B cell (primary cell): ENCODE measurements around the gene TMEM98. TPM values are rescaled to one million over a fixed set of nuclear protein-coding genes. Genes with fewer than 3 reads are reported as not detected.
"Not testable (repeated sequence)": the region's sequence is repeated elsewhere in the genome, so short reads cannot be mapped to it uniquely, and the experiment has no call there.

ENCODE experiments used
- ATAC-seq: fragments of 200-7000 bp; cut with Tn5 transposase; one replicate; pipeline ENCODE4 v1.10.0; 2021; ENCODE audit warnings: low read depth, mild to moderate bottlenecking, moderate number of reproducible peaks, moderate library complexity
- CTCF ChIA-PET: fragments of 350-600 bp; sonication (Branson Sonifier 250); formaldehyde crosslinking; loops from one replicate; lab custom pipeline; 2021; ENCODE audit warnings: antibody characterized with exemption, inconsistent platforms; lab: Charles Lee
- POLR2A ChIA-PET: fragments of 350-600 bp; sonication (Branson Sonifier 250); formaldehyde crosslinking; loops from one replicate; lab custom pipeline; 2021; ENCODE audit warnings: antibody characterized with exemption; lab: Charles Lee
- DNase-seq: peaks from one replicate; pipeline ENCODE4 v3.0.0; 2013
- H2AFZ ChIP-seq: 2 replicates; pipeline ENCODE4 v1.6.1; 2012; ENCODE audit warnings: mild to moderate bottlenecking, low read depth, low read length; ENCODE audit not compliant: insufficient read depth, poor library complexity, severe bottlenecking
- H3K27ac ChIP-seq, 2 donors: 1 replicate in 1 of 2; 2 replicates in 1 of 2; pipeline ENCODE4 v1.5.1; 2012 to 2013; ENCODE audit warnings: low read length in 2 of 2, mild to moderate bottlenecking in 2 of 2, moderate library complexity in 1 of 2
- H3K27me3 ChIP-seq, 4 experiments: fragments of 200-600 bp in 1 of 4; sonication (generic) in 1 of 4; replicated peaks in 1 of 4; 1 replicate in 2 of 4; 2 replicates in 2 of 4; pipeline versions ENCODE4 v1.6.1 to v1.7.0; 2013 to 2016; ENCODE audit warnings: low read length in 3 of 4, mild to moderate bottlenecking in 2 of 4, mixed read lengths in 1 of 4, moderate library complexity in 1 of 4; ENCODE audit not compliant: insufficient read depth in 4 of 4, control insufficient read depth in 3 of 4; ENCODE audit errors: control extremely low read depth in 1 of 4
- H3K36me3 ChIP-seq, 2 experiments: replicated peaks in 1 of 2; 1 replicate in 1 of 2; 2 replicates in 1 of 2; pipeline versions ENCODE4 v1.6.1 to v1.7.1; 2013; ENCODE audit warnings: low read length in 1 of 2; ENCODE audit not compliant: insufficient read depth in 2 of 2, control insufficient read depth in 1 of 2; ENCODE audit errors: control extremely low read depth in 1 of 2, extremely low read depth in 1 of 2
- H3K4me1 ChIP-seq, 2 donors: fragments of 200-600 bp in 1 of 2; sonication (generic) in 1 of 2; 1 replicate in 1 of 2; 2 replicates in 1 of 2; pipeline versions ENCODE4 v1.5.1 to v1.6.1; 2013 to 2017; ENCODE audit warnings: low read length in 2 of 2; ENCODE audit not compliant: control insufficient read depth in 2 of 2, insufficient read depth in 2 of 2
- H3K4me2 ChIP-seq: replicated peaks from 2 replicates; pipeline ENCODE3; 2012; ENCODE audit warnings: mild to moderate bottlenecking, low read depth, low read length; ENCODE audit not compliant: poor library complexity, severe bottlenecking
- H3K4me3 ChIP-seq, 5 experiments: fragments of 200-600 bp in 1 of 5; sonication (generic) in 1 of 5; 1 replicate in 3 of 5; 2 replicates in 2 of 5; pipeline versions ENCODE4 v1.5.1 to v1.7.0; 2011 to 2016; ENCODE audit warnings: low read length in 4 of 5, mild to moderate bottlenecking in 4 of 5, low read depth in 2 of 5, control low read depth in 1 of 5, moderate library complexity in 1 of 5; ENCODE audit not compliant: insufficient read depth in 1 of 5; ENCODE audit errors: control extremely low read depth in 1 of 5, extremely low read depth in 1 of 5
- H3K79me2 ChIP-seq: fragments of 200-600 bp; sonication (generic); one replicate; pipeline ENCODE4 v1.6.0; 2016; ENCODE audit warnings: low read length; ENCODE audit not compliant: control insufficient read depth, insufficient read depth
- H3K9ac ChIP-seq: fragments of 200-600 bp; sonication (generic); 2 replicates; pipeline ENCODE4 v1.6.1; 2017; ENCODE audit warnings: mild to moderate bottlenecking, low read length, moderate library complexity
- H3K9me3 ChIP-seq, 3 donors: one replicate each; pipeline versions ENCODE4 v1.6.1 to v1.7.1; 2013; ENCODE audit warnings: low read length in 2 of 3; ENCODE audit not compliant: control insufficient read depth in 2 of 3, insufficient read depth in 1 of 3; ENCODE audit errors: control extremely low read depth in 1 of 3
- H4K20me1 ChIP-seq: 2 replicates; pipeline ENCODE4 v1.6.0; 2012; ENCODE audit warnings: mild to moderate bottlenecking, low read length; ENCODE audit not compliant: insufficient read depth, control insufficient read depth, poor library complexity, severe bottlenecking
- H3K27ac Mint-ChIP-seq: one replicate; pipeline ENCODE4 v1.8.0; 2021; ENCODE audit warnings: mixed read lengths
- H3K27me3 Mint-ChIP-seq: one replicate; pipeline ENCODE4 v1.8.0; 2021; ENCODE audit warnings: mixed read lengths
- H3K4me1 Mint-ChIP-seq: one replicate; pipeline ENCODE4 v1.8.0; 2021; ENCODE audit warnings: mixed read lengths
- H3K4me3 Mint-ChIP-seq: one replicate; pipeline ENCODE4 v1.8.0; 2021; ENCODE audit warnings: mixed read lengths
- H3K9me3 Mint-ChIP-seq: one replicate; pipeline ENCODE4 v1.8.0; 2022; ENCODE audit warnings: mixed read lengths; ENCODE audit not compliant: insufficient read depth
- EZH2 ChIP-seq: IDR thresholded peaks from 2 replicates; pipeline ENCODE4 v1.6.1; 2012; ENCODE audit warnings: borderline replicate concordance, low read depth, mild to moderate bottlenecking, moderate library complexity, low read length; ENCODE audit not compliant: insufficient read depth, poor library complexity, severe bottlenecking
- WGBS: methylation state at CpG from one replicate; pipeline ENCODE4 v1.1.5; 2013; ENCODE audit warnings: missing lambda C conversion rate; ENCODE audit not compliant: insufficient coverage; 5-methylcytosine and 5-hydroxymethylcytosine counted together
- intact Hi-C: fragments of 100-400 bp; cut with micrococcal nuclease; formaldehyde crosslinking; loops from one replicate; pipeline ENCODE4 v1.10.0; 2022
- polyA plus RNA-seq: library from polyadenylated mRNA; depleted of rRNA; stranded (reverse); fragments of >200 nt; gene quantifications from 2 replicates; pipeline ENCODE4 v1.2.3, GENCODE V29; 2012
- total RNA-seq, 2 donors: library from RNA; stranded (reverse); fragments of 120-200 nt in 1 of 2; gene quantifications; 1 replicate in 1 of 2; 2 replicates in 1 of 2; pipeline versions ENCODE4 v1.2.3 to v1.2.4, GENCODE V29; 2013 to 2022
- TF ChIP-seq, protein P1 (sequence below): fragments of 200-600 bp; IDR thresholded peaks from one replicate; pipeline ENCODE4 v1.8.0; 2022; ENCODE audit warnings: antibody characterized with exemption, mild to moderate bottlenecking

The TMEM98 gene
- total and polyA plus RNA-seq, 2 donors (not counting 1 experiment from before 2014, with no cell fraction given): not detected

DNA sequence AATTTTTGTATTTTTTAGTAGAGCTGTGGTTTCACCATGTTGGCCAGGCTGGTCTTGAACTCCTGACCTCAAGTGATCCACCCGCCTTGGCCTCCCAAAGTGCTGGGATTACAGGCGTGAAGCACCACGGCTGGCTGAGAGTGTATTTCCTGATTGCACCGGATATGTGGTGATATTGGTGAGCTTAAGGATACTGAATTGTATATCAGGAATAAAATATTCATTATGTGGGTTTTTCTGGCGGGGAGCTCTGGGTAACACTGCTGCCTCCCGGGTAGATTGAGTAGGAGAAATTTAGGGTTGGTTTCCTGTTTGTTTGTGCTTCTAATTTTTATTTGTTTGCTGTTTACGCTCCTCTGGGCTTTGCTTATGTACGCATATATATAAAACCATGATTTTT, 7.7 kb upstream of the TMEM98 start:
- intact Hi-C loops: no loop called here
- ChIA-PET CTCF (interaction anchor here (0.6 to 1.5 kb wide), 3 partner anchors 10 to 136 kb away, joined by 3 to 5 read pairs (median 3); no protein-coding TSS in a partner anchor), POLR2A (no interaction called here)
- Histone ChIP-seq H2AFZ (no peak overlapping the region), H3K9ac (no peak overlapping the region), H3K9me3 (peaks cover 0 to 3% (median 0%) of the 10 kb centered on the region in 3 donors), H3K27ac (no peak overlapping the region), H3K4me1 (no peaks in the 10 kb centered on the region), H3K4me3 (no peak overlapping the region), H3K4me2 (no peak overlapping the region), H4K20me1 (no peaks in the 10 kb centered on the region), H3K79me2 (no peaks in the 10 kb centered on the region), H3K27me3 (peaks cover 0 to 2% (median 0%) of the 10 kb centered on the region in 4 experiments), H3K36me3 (no peaks in the 10 kb centered on the region)
- DNase-seq: no peak
- Mint-ChIP-seq H3K27ac (no peak overlapping the region), H3K27me3 (no peaks in the 10 kb centered on the region), H3K9me3 (no peaks in the 10 kb centered on the region), H3K4me3 (no peak overlapping the region), H3K4me1 (no peaks in the 10 kb centered on the region)
- TF ChIP-seq EZH2: no peak
- TF ChIP-seq, protein P1, sequence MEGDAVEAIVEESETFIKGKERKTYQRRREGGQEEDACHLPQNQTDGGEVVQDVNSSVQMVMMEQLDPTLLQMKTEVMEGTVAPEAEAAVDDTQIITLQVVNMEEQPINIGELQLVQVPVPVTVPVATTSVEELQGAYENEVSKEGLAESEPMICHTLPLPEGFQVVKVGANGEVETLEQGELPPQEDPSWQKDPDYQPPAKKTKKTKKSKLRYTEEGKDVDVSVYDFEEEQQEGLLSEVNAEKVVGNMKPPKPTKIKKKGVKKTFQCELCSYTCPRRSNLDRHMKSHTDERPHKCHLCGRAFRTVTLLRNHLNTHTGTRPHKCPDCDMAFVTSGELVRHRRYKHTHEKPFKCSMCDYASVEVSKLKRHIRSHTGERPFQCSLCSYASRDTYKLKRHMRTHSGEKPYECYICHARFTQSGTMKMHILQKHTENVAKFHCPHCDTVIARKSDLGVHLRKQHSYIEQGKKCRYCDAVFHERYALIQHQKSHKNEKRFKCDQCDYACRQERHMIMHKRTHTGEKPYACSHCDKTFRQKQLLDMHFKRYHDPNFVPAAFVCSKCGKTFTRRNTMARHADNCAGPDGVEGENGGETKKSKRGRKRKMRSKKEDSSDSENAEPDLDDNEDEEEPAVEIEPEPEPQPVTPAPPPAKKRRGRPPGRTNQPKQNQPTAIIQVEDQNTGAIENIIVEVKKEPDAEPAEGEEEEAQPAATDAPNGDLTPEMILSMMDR: no peak
- ATAC-seq: no peak
- WGBS: 66% methylated on average over 5 of the region's 8 CpGs

DNA sequence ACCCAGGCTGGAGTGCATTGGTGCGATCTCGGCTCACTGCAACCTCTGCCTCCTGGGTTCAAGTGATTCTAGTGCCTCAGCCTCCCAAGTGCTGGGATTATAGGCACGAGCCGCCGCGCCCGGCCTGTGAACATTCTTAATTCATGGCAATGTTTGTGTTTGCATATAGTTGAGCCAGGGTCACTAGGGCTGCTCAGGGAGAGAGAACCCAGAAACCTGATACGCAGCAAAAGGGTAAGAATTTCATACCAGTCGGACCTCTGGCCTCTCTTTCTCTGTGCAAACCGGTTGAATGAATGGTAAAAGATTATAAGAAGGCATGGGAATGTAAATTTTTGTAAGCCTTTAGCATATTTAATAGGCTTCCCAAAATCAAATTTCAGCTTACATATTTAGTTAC, 6.9 kb upstream of the TMEM98 start:
- DNase-seq (no peak), ATAC-seq (no peak)
- no peak overlapping the region for H3K27ac Mint-ChIP-seq
- no peaks in the 10 kb centered on the region for H3K36me3 ChIP-seq
- H3K9ac ChIP-seq: no peak overlapping the region
- intact Hi-C loops: no loop called here
- CTCF ChIA-PET: interaction anchor here (0.6 to 1.5 kb wide), 2 partner anchors 15 to 137 kb away, joined by 3 to 5 read pairs; no protein-coding TSS in a partner anchor
- no peak for TF ChIP-seq EZH2
- TF ChIP-seq, protein P1: no peak
- no peak overlapping the region for H3K4me2 ChIP-seq
- H3K27ac ChIP-seq: no peak overlapping the region
- H2AFZ ChIP-seq: no peak overlapping the region
- no peaks in the 10 kb centered on the region for H4K20me1 ChIP-seq
- no peaks in the 10 kb centered on the region for H3K9me3 Mint-ChIP-seq
- POLR2A ChIA-PET: no interaction called here
- H3K4me3 ChIP-seq: no peak overlapping the region
- H3K79me2 ChIP-seq: no peaks in the 10 kb centered on the region
- H3K4me3 Mint-ChIP-seq: no peak overlapping the region
- H3K9me3 ChIP-seq: peaks cover 0 to 3% (median 0%) of the 10 kb centered on the region in 3 donors
- WGBS: 100% methylated on average over 5 of the region's 10 CpGs
- peaks cover 7% of the 10 kb centered on the region for H3K27me3 Mint-ChIP-seq
- no peaks in the 10 kb centered on the region for H3K4me1 ChIP-seq
- no peaks in the 10 kb centered on the region for H3K4me1 Mint-ChIP-seq
- peaks cover 0 to 5% (median 2%) of the 10 kb centered on the region in 4 experiments for H3K27me3 ChIP-seq

DNA sequence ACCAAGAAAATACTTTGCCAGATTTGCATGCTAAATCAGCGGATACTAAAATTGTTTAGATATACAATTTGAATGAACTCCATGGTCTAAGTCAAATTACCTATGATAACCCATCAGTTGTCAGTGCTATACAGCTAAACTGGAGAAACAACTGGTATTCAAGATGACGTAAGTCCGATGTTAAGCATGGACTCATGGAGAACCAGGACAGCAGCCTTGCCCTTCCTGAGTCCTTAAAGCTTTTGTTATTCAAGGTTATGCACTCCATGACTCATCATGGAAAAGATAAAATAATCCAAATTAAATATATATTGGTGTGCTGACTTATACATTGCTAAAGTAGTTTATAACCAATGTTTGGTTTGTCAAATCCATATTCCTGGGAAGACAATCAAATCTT, 4.0 kb upstream of the TMEM98 start:
- CTCF ChIA-PET, H3K9me3 ChIP-seq, H3K79me2 ChIP-seq, H4K20me1 ChIP-seq, POLR2A ChIA-PET, H2AFZ ChIP-seq, H3K36me3 ChIP-seq, H3K27ac ChIP-seq, H3K4me1 Mint-ChIP-seq, H3K27ac Mint-ChIP-seq, H3K4me2 ChIP-seq, DNase-seq, ATAC-seq, H3K4me3 ChIP-seq, H3K9me3 Mint-ChIP-seq, intact Hi-C loops, H3K9ac ChIP-seq, H3K4me3 Mint-ChIP-seq: not testable (repeated sequence)
- peaks cover 0 to 25% (median 14%) of the 10 kb centered on the region in 4 experiments for H3K27me3 ChIP-seq
- H3K4me1 ChIP-seq: peaks cover 5 to 14% of the 10 kb centered on the region in 2 donors
- 100% methylated on average over 2 of the region's 3 CpGs for WGBS
- peaks cover 20% of the 10 kb centered on the region for H3K27me3 Mint-ChIP-seq
